Testis (tissue), 3 donors: ENCODE measurements around the gene DHX9. TPM values are rescaled to one million over a fixed set of nuclear protein-coding genes. Genes with fewer than 3 reads are reported as not detected.

ENCODE experiments used
- DNase-seq: peaks from one replicate; pipeline ENCODE4 v3.0.0-alpha.2; 2019
- H3K27ac ChIP-seq, 2 donors: fragments of 200-600 bp; sonication (generic); one replicate each; pipeline ENCODE4 v1.5.1; 2019
- H3K27me3 ChIP-seq: fragments of 200-600 bp; sonication (generic); one replicate; pipeline ENCODE4 v1.5.1; 2019
- H3K36me3 ChIP-seq: fragments of 200-600 bp; sonication (generic); one replicate; pipeline ENCODE4 v1.5.1; 2017; ENCODE audit warnings: low read depth; ENCODE audit errors: missing control alignments
- H3K4me1 ChIP-seq: fragments of 200-600 bp; sonication (generic); one replicate; pipeline ENCODE4 v1.5.1; 2019
- H3K4me3 ChIP-seq, 2 donors: fragments of 200-600 bp; sonication (generic); one replicate each; pipeline ENCODE4 v1.5.1; 2017 to 2019
- H3K9me3 ChIP-seq: fragments of 200-600 bp; sonication (generic); one replicate; pipeline ENCODE4 v1.5.1; 2017
- CTCF ChIP-seq, 3 experiments: fragments of 450-650 bp in 2 of 3; fragments of 200-600 bp in 1 of 3; sonication (generic) in 1 of 3; IDR thresholded peaks; one replicate each; pipeline ENCODE4 v1.5.1; 2016 to 2019; ENCODE audit warnings: antibody characterized with exemption in 3 of 3, mild to moderate bottlenecking in 2 of 3, moderate library complexity in 1 of 3
- POLR2A ChIP-seq: fragments of 450-650 bp; IDR thresholded peaks from one replicate; pipeline ENCODE4 v1.6.1; 2017; ENCODE audit warnings: antibody characterized with exemption, mild to moderate bottlenecking, moderate library complexity
- WGBS, 2 donors: methylation state at CpG; one replicate each; pipeline ENCODE4 v1.1.5; 2018; 5-methylcytosine and 5-hydroxymethylcytosine counted together
- intact Hi-C: fragments of 100-400 bp; cut with DNase I; formaldehyde crosslinking; loops from one replicate; pipeline ENCODE4 v1.15.1; 2023; ENCODE audit warnings: low total_unique reads
- polyA plus RNA-seq: library from polyadenylated mRNA; stranded (reverse); fragments of 350-450 nt; fragmentation: Illumina TruSeq; extraction: RNeasy Lipid Tissue Mini Kit (QIAGEN cat#74804); gene quantifications from one replicate; pipeline ENCODE4 v1.2.3, GENCODE V29; 2014; ENCODE audit warnings: low read depth, low replicate concordance; ENCODE audit not compliant: insufficient read depth
- total RNA-seq, 2 donors: library from RNA; depleted of rRNA; stranded (reverse); fragments of >200 nt; gene quantifications; one replicate each; pipeline ENCODE4 v1.2.3, GENCODE V29; 2016

DHX9 gene
- total and polyA plus RNA-seq, 3 donors from 2014 or later, result 117 to 163 (median 139) TPM

- intact Hi-C loops, result no loop called here
- Histone ChIP-seq H3K27me3 (no peaks in the 10 kb centered on the region), H3K9me3 (no peaks in the 10 kb centered on the region), H3K36me3 (no peaks in the 10 kb centered on the region), H3K27ac (no peak overlapping the region), H3K4me1 (no peaks in the 10 kb centered on the region), H3K4me3 (no peak overlapping the region)
- WGBS, 2 donors, result 86 to 88% methylated on average over 3 of the region's 3 CpGs
- no peak for TF ChIP-seq CTCF (IDR thresholded peaks at IDR 0.05)
- TF ChIP-seq POLR2A, result no peak
- DNase-seq, result no peak
These were observed 15.9 kb upstream of the DHX9 start for GRCh38 chr1:182823220-182823619.

- no peak for DNase-seq
- 91% methylated on average over 2 of the region's 2 CpGs for WGBS, 2 donors
- Histone ChIP-seq H3K4me3 (no peak overlapping the region), H3K36me3 (no peaks in the 10 kb centered on the region), H3K27ac (no peak overlapping the region), H3K4me1 (no peaks in the 10 kb centered on the region), H3K27me3 (no peaks in the 10 kb centered on the region), H3K9me3 (no peaks in the 10 kb centered on the region)
- intact Hi-C loops, result no loop called here
- TF ChIP-seq POLR2A (no peak), CTCF (IDR thresholded peaks at IDR 0.05) (no peak)
These were observed 12.3 kb upstream of the DHX9 start for GRCh38 chr1:182826892-182827291.

- no peak for DNase-seq
- no peaks in the 10 kb centered on the region for H3K9me3 ChIP-seq
- no peaks in the 10 kb centered on the region for H3K27me3 ChIP-seq
- no peaks in the 10 kb centered on the region for H3K4me1 ChIP-seq
- no peaks in the 10 kb centered on the region for H3K36me3 ChIP-seq
- H3K4me3 ChIP-seq, result no peak overlapping the region
- H3K27ac ChIP-seq, result no peak overlapping the region
- no peak for TF ChIP-seq CTCF (IDR thresholded peaks at IDR 0.05)
- TF ChIP-seq POLR2A, result no peak
- intact Hi-C loops, result no loop called here
- 75 to 86% methylated on average over 5 of the region's 5 CpGs for WGBS, 2 donors
These were observed 9.7 kb upstream of the DHX9 start for GRCh38 chr1:182829285-182829932.

- no peaks in the 10 kb centered on the region for H3K27me3 ChIP-seq
- H3K4me1 ChIP-seq, result no peaks in the 10 kb centered on the region
- TF ChIP-seq POLR2A (no peak), CTCF (IDR thresholded peaks at IDR 0.05) (no peak)
- DNase-seq, result no peak
- H3K36me3 ChIP-seq, result no peaks in the 10 kb centered on the region
- H3K27ac ChIP-seq, result no peak overlapping the region
- intact Hi-C loops, result no loop called here
- H3K9me3 ChIP-seq, result no peaks in the 10 kb centered on the region
- H3K4me3 ChIP-seq, result no peak overlapping the region
These were observed 5.9 kb upstream of the DHX9 start for GRCh38 chr1:182833271-182833670.

- Histone ChIP-seq H3K4me1 (no peaks in the 10 kb centered on the region), H3K36me3 (no peaks in the 10 kb centered on the region), H3K9me3 (no peaks in the 10 kb centered on the region), H3K27ac (no peak overlapping the region), H3K4me3 (no peak overlapping the region), H3K27me3 (no peaks in the 10 kb centered on the region)
- intact Hi-C loops, result no loop called here
- no peak for DNase-seq
- TF ChIP-seq POLR2A, result no peak
- no peak for TF ChIP-seq CTCF (IDR thresholded peaks at IDR 0.05)
- WGBS, 2 donors, result 85 to 93% methylated on average over 2 of the region's 2 CpGs
These were observed 4.8 kb upstream of the DHX9 start for GRCh38 chr1:182834326-182834725.
